ENCODE results near the gene FKBP15.
"Not testable (repeated sequence)": the region's sequence is repeated elsewhere in the genome, so short reads cannot be mapped to it uniquely, and the experiment has no call there.

Gene FKBP15, protein sequence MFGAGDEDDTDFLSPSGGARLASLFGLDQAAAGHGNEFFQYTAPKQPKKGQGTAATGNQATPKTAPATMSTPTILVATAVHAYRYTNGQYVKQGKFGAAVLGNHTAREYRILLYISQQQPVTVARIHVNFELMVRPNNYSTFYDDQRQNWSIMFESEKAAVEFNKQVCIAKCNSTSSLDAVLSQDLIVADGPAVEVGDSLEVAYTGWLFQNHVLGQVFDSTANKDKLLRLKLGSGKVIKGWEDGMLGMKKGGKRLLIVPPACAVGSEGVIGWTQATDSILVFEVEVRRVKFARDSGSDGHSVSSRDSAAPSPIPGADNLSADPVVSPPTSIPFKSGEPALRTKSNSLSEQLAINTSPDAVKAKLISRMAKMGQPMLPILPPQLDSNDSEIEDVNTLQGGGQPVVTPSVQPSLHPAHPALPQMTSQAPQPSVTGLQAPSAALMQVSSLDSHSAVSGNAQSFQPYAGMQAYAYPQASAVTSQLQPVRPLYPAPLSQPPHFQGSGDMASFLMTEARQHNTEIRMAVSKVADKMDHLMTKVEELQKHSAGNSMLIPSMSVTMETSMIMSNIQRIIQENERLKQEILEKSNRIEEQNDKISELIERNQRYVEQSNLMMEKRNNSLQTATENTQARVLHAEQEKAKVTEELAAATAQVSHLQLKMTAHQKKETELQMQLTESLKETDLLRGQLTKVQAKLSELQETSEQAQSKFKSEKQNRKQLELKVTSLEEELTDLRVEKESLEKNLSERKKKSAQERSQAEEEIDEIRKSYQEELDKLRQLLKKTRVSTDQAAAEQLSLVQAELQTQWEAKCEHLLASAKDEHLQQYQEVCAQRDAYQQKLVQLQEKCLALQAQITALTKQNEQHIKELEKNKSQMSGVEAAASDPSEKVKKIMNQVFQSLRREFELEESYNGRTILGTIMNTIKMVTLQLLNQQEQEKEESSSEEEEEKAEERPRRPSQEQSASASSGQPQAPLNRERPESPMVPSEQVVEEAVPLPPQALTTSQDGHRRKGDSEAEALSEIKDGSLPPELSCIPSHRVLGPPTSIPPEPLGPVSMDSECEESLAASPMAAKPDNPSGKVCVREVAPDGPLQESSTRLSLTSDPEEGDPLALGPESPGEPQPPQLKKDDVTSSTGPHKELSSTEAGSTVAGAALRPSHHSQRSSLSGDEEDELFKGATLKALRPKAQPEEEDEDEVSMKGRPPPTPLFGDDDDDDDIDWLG

DNA sequence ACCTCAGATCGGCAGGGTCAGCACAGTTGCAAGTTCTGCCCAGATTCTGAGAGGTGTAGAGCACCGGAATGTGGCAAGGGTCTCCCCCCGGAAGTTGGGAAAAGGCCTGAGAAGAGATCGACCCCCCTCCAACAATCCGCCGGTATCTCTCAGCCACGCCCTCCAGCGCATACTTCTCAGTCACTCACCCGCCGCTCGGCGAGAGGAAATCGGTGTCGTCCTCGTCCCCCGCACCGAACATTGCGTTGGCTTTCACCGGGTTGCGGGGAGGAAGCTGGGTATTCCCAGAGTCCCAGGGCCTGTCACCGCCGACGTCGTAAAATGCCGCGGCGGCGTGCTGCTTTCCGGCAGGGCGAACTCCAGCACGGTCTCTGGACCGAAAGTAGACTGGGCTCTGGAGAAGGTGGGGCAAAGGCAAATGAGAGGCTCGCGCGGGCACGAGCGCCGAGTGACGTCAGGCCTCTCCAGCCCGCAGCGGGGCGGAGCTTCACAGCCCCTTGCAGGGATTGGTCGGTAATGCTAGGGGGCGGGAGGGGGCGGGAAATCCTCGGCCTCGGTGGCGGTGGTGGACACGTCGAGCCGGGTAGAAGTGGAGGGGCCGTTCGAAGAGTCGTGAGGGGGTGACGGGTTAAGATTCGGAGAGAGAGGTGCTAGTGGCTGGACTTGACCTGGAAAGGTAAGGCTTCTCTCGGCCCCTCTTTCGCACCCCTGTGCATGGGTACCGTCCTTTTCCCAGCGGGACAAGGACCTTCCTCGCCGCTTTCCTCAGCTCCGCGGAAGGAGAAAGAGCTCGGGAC, at the start of gene FKBP15, which contains the start of gene SLC31A1:
TSS of gene FKBP15 (minus strand) at position 275 of the 797 bp plus-strand sequence. CDS start at position 241, 34 bp downstream.
TSS of gene SLC31A1 (plus strand) at position 542 of the 797 bp plus-strand sequence. CDS start 34,605 bp downstream, outside the sequence.
- peak; percentile 96 to 97 for DNase-seq (ENCODE audit: low read depth in 2 of 2)

DNA sequence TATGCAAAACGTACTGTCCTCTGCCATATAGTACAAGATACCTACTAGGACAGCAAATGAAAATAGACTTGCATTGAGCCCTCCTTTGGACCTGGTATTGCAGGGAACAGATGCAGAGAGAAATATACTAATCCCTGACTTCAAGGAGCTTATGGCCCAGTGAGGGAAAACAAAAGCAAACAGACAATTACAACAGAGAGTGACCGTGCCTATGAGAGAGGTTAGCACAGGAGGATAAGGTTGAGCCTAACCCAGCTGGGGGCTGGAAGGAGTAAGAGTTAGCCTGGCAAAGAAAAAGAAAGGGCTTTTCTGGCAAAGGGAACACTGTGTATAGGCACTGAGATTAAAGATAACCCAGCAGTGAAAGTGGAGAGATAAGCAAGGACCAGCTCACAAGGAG, 48.8 kb upstream of the FKBP15 start:
- DNase-seq (ENCODE audit: low read depth in 2 of 2), result no peak

DNA sequence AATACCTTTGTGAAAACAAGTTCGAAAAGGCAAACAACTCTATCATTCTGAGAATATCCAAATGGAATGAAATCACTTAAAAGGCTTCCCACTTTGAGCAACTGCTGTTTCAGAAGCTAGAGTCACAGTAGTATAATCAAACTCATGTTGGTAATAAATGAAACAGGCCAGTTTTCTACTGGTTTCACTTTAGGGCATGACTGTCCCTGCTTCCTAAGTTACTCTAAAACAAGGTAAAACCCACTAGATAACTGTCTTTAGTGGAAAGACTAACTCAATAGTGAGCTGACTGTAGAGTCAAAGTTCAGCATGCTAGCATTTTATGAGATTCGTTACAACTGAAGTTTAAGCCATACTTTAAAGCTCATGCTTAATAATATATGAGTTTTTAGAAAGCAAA, 48.3 kb upstream of the FKBP15 start:
- DNase-seq (ENCODE audit: low read depth in 2 of 2), result no peak

DNA sequence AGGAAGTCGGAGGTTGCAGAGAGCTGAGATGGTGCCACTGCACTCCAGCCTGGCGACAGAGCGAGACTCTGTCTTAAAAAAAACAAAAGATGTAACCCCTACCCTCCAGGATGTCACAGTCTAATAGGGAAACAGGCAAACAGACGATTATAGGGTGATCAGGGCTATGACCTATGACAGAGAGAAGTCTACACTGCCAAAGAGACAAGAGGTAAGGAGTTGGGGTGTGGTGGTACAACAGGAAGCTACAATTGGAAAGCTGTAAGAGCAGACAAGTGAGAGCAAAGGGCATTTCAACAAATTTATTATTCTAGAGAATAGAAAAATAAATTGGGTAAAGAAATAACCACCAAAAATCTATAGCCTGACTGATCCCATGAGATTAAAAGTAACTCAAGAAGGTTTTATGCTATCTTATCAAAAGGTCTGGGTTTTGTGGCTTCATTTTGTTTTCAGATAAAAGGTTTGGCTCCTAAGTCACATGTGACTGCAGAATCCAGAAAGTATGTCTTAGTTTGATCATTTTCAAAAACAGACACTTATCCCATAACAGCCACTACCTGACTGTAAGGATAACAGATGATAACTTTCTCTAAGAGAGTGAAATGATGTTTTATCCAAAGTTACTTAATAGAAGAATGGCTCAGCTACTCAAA, 47.0 kb upstream of the FKBP15 start:
- no peak for DNase-seq (ENCODE audit: low read depth in 2 of 2)

DNA sequence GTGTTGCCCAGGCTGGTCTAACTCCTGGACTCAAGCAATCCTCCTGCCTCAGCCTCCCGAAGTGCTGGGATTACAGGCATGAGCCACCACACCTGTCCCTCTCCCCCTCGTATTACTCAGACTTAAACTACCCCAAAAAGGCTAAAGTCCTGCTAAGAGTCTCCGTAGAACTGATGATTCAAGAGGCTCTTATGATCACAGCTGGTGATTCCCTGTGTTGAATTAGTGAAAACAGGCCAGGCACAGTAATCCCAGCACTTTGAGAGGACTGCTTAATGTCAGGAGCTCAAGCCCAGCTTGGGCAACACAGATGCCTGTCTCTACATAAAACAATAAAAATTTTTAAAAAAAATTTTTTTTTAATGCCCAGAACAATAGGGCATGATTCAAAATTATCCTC, 45.1 kb upstream of the FKBP15 start:
- no peak for DNase-seq (ENCODE audit: low read depth in 2 of 2)

DNA sequence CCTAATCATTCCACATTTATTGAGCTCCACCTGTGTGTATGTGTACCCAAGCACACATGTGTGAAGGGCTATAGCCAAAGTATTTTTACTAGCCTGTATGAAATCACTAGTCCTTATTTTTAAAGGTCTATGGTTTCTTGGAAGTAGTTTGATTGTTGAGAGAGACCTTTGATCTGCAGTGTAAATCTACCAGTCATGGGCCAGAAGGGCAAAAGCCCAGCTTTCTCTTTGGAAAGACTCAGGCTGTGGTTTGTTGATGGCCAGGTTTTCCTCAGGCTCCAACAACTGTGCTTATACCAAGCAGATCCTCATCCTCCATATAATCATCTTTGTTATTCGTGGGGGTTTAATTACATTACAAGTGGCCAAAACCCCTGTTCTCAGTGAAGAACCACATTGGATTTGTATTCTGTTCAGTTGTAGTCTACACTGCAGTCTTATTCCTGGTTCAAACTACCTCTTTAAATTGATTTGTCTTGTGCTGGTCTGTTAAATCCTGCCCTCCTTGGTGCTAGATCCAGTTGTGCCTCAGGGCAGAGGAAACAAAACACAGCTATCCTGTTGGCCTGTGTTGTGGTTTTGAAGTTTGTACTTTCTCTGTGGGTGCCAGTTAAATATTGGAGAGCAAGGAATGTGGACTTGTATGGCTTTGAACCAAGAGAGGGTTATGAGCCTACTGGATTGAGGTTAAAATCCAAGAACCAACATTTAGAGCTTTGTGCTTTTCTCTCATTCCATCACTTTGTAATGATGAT, 41.0 kb upstream of the FKBP15 start:
- DNase-seq (ENCODE audit: low read depth in 2 of 2), result no peak

DNA sequence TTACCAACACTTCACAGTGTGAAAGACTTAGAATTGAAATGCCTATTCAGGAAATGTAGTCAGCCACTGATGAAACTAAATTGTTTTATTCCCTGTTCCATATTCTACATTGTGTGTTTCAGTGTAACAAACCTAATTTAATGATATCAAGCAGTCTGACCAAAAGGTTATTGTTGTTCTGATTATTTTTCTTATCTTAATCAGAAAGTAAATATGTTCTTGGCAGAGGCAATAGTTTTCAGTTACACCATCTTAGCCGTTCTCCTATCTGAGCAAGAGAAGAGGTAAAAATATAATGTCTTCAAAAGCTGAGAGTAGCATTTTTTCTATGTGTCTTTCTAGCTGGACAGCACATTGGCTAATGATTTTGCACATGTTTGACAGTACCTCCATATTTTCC, 37.2 kb upstream of the FKBP15 start:
- DNase-seq (ENCODE audit: low read depth in 2 of 2), result no peak

DNA sequence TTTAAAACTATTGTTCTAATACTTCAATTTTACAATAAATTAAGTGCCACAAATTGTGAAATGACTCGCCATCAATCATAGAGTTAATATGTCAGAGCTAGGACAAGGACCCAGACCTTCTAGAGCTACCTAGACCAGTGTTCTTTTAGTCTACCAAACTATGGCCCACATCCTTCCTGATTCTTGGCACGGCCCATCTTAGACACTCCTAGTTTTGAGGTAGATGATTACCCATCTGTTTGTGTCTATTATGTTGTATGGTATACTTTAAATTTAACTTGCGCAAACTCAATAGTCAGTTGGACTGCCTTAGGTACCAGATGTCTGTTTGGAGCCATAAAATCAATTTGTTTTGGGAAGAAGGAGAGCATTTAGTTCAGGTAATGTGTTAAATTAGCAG, 36.8 kb upstream of the FKBP15 start:
- no peak for DNase-seq (ENCODE audit: low read depth in 2 of 2)

DNA sequence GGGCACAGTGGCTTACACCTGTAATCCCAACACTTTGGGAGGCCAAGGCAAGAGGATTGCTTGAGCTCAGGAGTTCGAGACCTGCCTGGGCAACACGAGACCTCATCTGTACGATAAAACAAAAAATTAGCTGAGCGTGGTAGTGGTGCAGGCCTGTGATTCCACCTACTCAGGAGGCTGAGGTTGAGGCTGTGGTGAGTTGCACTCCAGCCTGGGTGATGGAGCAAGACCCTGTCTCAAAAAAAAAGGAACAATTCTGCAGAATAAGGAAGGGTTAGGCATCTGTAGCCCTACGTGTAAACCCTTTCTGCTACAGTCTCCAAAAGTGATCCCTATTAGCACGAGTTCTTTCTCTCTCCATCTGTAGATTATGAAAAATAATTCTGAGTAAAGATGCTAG, 34.4 kb upstream of the FKBP15 start:
- no peak for DNase-seq (ENCODE audit: low read depth in 2 of 2)

DNA sequence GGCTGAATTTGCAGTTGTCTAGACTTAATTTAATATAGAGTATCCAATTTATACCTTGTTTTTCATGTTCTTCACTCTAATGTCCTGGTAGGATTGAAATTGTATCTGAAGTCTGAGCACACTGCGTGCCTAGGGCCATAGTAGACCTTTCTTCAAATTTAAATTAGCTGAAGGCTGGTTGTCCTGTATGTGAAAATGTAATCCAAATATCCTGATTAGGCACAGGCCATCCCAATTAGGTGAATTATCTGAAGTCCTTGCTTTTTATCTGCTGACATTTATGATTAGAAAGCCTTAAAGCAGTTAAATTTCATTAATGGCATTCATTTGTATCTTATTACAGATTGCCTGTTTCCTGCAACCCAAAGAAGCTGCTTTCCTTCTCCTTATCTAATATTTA, 33.9 kb upstream of the FKBP15 start:
- DNase-seq (ENCODE audit: low read depth in 2 of 2), result no peak

DNA sequence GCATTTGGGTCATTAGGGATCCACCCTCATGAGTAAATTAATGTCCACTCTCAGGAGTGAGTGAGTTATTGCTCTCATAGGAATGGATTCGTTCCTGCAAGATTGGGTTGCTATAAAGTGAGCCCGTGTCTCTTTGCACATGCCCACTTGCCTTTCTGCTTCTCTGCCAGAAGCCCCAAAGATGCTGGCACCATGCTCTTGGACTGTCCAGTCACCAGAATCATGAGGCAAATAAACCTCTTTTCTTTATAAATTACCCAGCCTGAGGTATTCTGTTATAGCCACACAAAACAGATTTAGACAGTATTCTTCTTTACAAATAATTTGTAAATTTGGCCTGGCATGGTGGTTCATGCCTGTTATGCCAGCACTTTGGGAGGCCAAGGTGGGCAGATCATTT, 29.7 kb upstream of the FKBP15 start:
- DNase-seq (ENCODE audit: low read depth in 2 of 2), result no peak

DNA sequence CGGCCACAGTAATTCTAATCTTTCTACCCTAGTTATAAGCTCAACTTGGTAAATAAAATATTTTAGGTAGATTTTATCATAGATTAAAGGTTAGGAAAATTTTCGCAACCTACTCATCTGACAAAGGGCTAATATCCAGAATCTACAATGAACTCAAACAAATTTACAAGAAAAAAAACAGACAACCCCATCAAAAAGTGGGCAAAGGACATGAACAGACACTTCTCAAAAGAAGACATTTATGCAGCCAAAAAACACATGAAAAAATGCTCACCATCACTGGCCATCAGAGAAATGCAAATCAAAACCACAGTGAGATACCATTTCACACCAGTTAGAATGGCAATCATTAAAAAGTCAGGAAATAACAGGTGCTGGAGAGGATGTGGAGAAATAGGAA, 28.6 kb upstream of the FKBP15 start:
- not testable (repeated sequence) for DNase-seq (ENCODE audit: low read depth in 2 of 2)

DNA sequence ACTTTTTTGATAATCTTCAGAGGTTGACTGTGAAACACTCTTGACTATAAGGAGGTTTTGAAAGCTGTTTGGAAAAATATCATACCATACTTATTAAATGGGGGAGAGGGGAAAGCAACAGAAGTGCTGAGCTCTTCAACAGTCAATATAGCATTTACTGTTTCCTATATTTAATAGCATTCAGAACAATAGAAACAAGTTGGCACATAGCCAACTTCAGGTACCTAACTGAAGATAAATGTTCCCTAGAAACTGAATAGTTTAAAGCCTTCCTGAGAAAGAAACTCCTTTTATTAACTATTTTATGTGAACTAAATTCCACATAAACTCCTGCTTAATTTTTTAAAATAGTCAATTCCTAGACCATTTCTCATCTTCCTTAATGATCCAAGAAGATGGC, 26.6 kb upstream of the FKBP15 start:
- no peak for DNase-seq (ENCODE audit: low read depth in 2 of 2)

DNA sequence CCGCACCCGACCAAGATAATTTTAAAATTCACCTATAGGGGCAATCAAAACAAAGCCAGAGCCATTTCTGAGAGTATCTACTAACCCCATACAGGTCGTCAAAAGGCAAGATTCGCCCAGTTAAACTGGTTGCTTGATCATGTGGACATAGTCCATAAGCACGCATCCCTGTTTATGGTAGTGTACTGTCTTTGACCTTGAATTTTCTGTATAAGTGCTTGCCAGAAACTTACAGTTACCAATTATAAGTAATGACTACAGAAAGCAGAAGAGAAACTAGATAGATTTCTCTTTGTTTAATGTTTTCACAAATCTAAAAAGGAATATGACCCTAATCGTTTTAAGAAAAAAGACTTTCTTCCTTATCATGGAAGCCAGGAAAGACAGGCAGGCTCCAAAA, 25.9 kb upstream of the FKBP15 start:
- DNase-seq (ENCODE audit: low read depth in 2 of 2), result no peak

DNA sequence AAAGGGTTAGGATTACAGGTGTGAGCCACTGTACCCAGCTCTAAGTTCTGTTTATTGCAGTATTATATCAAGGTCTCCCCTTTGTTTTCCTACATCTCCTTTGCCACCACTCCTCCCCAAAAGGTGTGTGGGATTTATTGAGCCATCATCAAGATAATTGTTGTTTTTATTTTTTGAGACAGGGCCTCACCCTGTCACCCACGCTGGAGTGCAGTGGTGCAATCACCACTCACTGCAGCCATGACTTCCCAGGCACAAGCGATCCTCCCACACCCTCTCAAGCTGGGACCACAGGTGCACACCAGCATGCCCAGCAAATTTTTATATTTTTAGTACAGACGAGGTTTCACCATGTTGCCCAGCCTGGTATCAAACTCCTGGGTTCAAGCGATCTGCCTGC, 24.8 kb upstream of the FKBP15 start:
- DNase-seq (ENCODE audit: low read depth in 2 of 2), result no peak

DNA sequence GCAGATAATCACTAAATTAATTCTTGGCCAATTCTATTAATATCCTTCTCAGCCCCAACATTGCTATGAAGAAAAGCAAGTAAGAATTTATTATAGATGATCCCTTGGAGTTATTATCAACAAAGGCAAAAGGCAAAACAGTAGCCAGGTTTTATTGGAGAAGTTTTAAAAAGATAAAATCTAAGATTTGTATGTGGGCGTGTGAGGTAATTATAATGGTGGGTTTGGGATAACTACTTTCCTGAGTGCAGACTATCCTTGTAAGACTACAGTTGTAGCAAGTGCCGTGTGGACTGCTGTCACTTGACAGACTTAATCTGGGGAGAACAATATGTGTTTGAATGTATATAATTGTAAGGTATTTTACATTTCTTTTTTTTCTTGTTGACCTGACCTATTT, 23.5 kb upstream of the FKBP15 start:
- DNase-seq (ENCODE audit: low read depth in 2 of 2), result no peak

DNA sequence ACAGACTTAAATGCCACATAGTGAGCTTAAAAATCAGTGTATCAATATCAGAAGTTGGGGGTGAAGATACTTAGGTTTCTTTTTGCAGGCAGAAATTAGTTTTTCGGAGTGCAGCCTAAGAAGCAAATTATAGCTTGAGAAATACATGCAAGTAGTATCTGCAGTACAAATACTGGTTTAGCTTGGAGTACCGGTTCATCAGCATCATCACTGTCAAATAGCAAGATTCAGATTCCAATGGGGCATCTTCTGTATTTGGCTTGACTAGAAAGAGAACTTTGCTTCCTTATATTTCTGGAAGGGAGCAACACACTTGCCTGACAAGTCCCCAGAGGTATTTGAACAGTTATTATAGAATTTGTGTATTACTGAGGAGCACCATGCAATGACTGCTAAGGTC, 20.1 kb upstream of the FKBP15 start:
- no peak for DNase-seq (ENCODE audit: low read depth in 2 of 2)

DNA sequence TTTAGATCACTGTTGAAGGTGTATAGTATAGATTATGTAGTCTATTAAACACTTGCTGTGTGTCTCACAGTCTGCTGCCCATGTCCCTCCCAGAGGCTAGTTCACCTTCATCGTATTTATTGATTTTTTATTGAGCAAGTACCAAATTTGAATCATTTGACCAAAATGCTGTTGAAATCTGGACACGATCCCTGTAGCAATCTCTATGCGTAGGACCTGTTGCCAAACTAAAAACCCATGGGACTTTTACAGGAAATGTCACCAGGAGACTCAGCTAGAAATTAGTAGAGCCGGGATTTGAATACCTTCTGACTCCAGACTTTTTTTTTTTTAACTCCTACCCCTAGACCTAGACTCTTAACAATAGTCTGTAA, 17.8 kb upstream of the FKBP15 start:
- DNase-seq (ENCODE audit: low read depth in 2 of 2), result no peak

DNA sequence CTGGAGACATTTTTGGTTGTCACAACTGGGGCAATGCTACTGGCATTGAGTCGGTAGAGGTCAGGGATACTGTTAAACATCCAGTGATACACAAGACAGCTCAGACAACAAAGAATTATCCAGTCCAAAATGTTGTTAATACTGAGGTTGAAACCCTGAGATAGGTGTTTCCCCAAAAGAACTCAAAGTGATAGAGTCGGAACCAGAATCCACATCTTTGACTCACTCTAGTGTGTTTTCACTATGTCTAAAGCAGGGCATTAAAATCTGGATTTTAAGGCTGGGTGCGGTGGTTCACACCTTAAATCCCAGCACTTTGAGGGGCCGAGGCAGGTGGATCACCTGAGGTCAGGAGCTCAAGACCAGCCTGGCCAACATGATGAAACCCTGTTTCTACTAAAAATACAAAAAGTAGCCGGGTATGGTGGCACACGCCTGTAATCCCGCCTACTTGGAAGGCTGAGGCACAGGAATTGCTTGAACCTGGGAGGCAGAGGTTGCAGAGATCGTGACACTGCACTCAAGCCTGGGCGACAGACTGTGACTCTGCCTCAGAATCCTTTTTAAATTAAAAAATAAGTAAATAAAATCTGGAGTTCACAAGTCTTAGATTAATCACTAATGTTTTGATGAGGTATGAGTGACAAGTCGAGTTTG, 17.3 kb upstream of the FKBP15 start:
- no peak for DNase-seq (ENCODE audit: low read depth in 2 of 2)

DNA sequence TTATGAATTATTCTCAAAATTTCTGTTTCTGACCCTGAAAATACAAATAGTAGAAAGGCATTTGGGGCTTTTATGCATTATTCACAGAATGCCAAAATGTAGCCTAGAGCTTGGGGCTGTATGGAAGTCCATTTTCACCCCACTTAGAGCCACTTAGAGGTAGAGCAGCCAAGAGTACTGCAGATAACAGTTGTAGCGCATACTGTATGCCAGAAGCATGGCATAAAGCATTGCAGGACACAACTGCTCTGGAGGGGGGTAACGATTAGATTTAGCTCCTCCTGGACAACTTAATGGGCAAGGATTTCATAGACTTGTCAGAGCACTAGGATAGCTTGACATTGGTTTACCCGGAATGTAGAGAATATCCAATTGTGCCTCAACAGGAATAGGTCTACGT, 15.9 kb upstream of the FKBP15 start:
- DNase-seq (ENCODE audit: low read depth in 2 of 2), result no peak

All from fibroblast of skin of left quadriceps (primary cell).